Stimulated activated CD8-positive, alpha-beta memory T cell treated with anti-CD3 and anti-CD28 coated beads, Interleukin-4, amount 100 ng/mL, for 1 hour (primary cell): ENCODE measurements around the gene KAT14.
"Not testable (repeated sequence)": the region's sequence is repeated elsewhere in the genome, so short reads cannot be mapped to it uniquely, and the experiment has no call there.

Experiments used
- DNase-seq, 2 donors: peaks; one replicate each; pipeline ENCODE4 v3.0.0-alpha.2; 2020; ENCODE audit warnings: low read depth in 2 of 2, low spot score in 1 of 2

Gene KAT14

GRCh38 chr20:18154342-18154741 lies 16.7 kb downstream of the KAT14 start:
- no peak for DNase-seq

- DNase-seq, result no peak
Measured at GRCh38 chr20:18156045-18156444, 18.4 kb downstream of the KAT14 start.

DNA sequence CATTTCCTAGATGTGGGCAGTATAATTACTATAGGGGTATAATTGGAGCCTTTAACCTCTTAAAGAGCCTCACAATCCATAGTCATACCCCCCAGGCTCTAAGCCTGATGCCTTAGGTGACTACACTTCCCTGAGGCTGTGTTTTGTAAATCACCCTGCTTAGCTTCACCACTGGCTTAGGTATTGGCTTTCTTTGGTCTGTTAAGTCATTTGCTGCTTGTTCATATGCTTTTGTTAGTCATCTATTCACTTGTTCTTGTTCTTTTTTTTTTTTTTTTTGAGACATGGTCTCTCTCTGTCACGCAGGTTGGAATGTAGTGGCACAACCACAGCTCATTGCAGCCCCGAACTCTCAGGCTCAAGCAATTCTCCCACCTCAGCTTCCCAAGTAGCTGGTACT lies 26.7 kb downstream of the KAT14 start:
- no peak for DNase-seq

GRCh38 chr20:18165553-18165952 lies 27.9 kb downstream of the KAT14 start:
- DNase-seq, result no peak

GRCh38 chr20:18166241-18166881 lies 28.7 kb downstream of the KAT14 start:
- DNase-seq, result no peak

DNA sequence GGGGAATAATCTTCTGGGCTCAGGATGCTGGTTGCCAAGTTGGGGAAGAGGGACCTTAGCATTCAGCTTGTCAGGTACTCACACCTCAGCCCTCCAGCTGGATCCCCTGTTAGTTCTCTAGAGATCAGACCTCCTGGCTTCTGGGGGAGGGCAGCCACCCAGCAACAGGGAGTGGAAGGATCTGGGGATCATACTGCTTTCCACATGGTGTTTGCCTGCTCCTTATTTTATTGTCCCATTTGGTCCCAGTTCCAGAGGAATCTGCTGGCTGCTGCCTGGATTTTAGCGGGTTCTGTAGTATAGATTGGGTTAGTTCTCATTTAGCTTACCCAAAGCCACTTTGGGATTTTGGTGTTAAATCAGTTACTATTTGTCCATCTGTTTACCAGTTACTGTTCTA lies 29.3 kb downstream of the KAT14 start:
- DNase-seq, result no peak

GRCh38 chr20:18172379-18172778 lies 34.7 kb downstream of the KAT14 start:
- DNase-seq, result no peak

DNA sequence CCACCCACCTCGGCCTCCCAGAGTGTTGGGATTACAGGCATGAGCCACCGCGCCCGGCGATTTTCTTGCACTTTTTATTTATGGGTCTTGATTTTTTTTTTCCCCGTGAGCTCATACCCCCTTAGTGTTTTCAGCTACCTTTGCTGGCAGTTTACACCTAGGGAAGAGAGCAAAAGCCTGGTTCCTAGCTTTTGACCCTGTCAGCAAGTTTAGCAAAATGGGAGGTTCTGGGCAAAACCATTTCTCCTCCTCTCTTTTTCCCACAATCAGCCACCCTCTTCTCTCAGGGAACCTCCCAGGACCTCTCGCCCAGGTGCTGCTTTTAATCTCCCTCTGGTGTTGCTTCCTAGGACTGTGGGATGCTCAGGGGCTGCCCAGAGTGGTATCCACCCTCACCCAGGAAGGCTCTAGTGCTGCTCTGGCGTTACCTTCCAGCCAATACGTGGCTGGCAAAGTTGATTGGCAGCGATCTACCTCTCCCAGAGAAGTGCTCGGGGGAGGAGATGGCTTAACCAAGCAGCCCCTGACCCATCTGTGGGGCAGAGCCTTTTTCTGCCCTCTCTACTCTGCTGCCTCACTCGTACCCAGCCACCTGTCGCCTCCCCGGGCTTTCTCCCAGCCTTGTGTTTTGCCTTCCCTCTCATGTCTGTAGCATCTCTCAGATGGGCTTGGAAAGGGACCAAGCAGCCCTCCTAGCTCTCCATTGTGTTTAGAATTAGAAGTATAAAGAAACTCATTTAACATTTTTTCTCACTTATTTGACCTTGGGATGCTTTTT lies 37.4 kb downstream of the KAT14 start:
- no peak for DNase-seq

GRCh38 chr20:18176318-18176785 lies 38.7 kb downstream of the KAT14 start:
- DNase-seq, result no peak

- DNase-seq, result not testable (repeated sequence)
Measured at GRCh38 chr20:18180366-18180765, 42.7 kb downstream of the KAT14 start.

DNA sequence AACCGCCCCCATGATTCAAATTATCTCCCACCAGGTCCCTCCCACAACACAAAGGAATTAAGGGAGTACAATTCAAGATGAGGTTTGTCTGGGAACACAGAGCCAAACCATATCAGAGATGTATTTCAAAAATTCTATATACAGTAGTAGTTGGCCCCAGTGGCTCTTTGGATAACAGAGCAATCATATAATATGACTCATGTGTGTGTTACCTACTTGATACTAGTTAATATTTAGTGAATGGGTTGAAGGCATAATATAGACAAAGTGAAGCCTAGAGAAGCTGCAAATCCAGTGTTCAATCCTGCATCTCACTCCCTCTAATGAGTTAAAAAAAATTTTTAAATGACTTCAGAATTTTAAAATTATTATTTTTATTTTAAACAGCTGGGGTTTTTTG lies 43.2 kb downstream of the KAT14 start:
- DNase-seq, result no peak

GRCh38 chr20:18187020-18187419 lies 49.4 kb downstream of the KAT14 start:
- no peak for DNase-seq

GRCh38 chr20:18188434-18188833 lies 50.8 kb downstream of the KAT14 start:
- DNase-seq, result no peak

GRCh38 chr20:18190338-18191233 lies 52.9 kb downstream of the KAT14 start:
- no peak for DNase-seq

DNA sequence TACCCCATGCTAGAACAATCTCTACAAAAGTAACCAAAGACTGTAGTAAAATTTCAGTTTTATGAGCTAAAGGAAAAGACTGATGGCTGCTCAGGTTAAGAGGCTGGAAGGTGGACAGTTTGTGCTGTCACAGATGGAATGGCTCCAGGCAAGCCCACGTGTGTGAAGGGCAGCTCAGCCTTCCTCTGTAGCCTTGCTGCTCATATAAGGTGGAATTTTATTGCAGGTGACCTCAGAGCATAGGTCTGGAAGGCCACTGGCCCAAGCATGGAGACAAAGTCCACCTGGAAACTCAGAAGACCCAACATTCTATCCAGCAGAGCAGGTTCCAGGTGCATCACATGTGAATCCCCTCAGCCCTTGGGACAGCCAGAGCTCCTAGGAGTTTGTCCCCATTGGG lies 53.6 kb downstream of the KAT14 start:
- no peak for DNase-seq

GRCh38 chr20:18194461-18194860 lies 56.8 kb downstream of the KAT14 start:
- not testable (repeated sequence) for DNase-seq

DNA sequence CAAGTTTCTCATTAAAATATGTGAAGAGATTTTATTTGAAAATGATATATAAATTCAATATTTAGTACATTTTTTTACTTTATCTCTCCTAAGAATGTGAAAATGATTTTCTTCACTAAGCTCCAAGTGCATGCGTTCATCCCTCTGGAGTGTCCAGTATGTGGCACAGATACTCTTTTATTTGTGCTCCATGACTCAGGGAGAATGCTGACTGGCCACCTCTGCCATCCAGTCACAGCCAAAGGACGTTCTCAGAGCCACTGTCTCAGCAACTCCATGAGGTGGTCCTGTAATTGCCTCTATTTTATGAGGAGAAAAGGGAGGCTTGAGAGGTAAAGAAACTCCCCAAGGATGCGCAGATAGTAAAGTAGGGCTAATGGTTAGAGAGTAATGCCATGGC lies 58.3 kb downstream of the KAT14 start:
- no peak for DNase-seq

DNA sequence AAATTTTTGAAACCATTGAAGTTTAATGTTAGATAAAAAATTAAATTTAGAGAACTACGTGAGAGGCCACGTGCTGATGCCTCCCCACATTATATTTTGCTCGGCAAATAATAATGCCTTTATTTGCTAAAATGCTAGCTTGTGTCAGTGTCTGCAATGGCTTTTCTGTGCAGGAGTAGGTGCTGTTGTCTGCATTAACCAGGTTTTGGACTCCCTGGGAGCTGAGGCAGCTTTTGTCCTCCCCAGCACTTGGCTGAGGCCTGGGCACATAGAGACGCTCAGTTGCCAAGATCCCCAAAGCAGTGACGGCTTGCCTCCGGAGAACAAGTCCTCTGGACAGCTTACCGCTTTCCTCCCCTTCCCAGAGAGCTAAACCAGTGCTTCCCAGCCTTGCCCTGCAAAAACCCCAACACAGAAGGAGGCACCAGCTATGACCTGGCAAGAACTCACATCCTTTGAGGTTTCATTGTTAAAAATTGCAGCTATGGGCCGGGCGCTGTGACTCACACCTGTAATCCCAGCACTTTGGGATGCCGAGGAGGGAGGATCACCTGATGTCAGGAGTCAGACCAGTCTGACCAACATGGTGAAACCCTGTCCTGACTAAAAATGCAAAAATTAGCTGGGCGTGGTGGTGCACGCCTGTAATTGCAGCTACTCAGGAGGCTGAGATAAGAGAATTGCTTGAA lies 59.9 kb downstream of the KAT14 start:
- DNase-seq, result no peak

- no peak for DNase-seq
Measured at GRCh38 chr20:18202966-18203365, 65.3 kb downstream of the KAT14 start.

DNA sequence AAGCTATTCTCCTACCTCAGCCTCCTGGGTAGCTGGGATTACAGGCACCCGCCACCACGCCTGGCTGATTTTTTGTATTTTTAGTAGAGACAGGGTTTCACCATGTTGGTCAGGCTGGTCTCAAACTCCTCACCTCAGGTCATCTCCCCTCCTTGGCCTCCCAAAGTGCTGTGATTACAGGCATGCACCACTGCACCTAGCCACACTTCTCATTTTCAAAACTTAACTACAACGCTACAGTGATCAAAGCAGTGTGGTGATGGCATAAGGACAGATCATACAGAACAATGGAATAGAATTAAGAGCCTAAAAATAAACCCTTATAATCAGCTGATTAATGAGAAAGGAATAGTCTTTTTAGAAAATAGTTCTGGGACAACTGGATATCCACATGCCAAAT lies 66.0 kb downstream of the KAT14 start:
- not testable (repeated sequence) for DNase-seq

DNA sequence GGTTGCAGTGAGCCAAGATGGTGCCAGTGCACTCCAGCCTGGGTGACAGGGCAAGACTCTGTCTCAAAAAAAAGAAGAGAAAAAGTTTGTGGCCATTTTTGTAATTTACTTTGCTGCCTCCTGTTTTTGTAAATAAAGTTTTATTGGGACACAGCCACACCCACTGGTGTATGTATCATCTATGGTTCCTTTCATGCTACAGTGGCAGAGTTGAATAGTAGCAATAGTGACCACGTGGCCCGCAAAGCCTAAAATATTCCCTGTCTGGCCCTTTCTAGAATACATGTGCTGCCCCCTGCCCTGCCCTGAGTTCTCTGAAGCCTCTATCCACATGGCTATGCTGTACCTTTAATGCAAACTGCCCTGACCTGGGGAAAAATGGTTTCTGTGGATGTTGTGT lies 75.3 kb downstream of the KAT14 start:
- DNase-seq, result no peak
